HG03521 (cell line): ENCODE data around the gene ZFPL1.
A peak's percentile ranks its signal among the peaks of the same experiment; 100 is the strongest.
"Not testable (repeated sequence)": the region's sequence is repeated elsewhere in the genome, so short reads cannot be mapped to it uniquely, and the experiment has no call there.

Experiments used
- ATAC-seq: cut with Tn5 transposase; IDR thresholded peaks from one replicate; pipeline ENCODE4 v1.9.1; 2021; ENCODE audit warnings: mild to moderate bottlenecking, moderate library complexity; ENCODE audit not compliant: unreplicated experiment

The ZFPL1 gene

DNA sequence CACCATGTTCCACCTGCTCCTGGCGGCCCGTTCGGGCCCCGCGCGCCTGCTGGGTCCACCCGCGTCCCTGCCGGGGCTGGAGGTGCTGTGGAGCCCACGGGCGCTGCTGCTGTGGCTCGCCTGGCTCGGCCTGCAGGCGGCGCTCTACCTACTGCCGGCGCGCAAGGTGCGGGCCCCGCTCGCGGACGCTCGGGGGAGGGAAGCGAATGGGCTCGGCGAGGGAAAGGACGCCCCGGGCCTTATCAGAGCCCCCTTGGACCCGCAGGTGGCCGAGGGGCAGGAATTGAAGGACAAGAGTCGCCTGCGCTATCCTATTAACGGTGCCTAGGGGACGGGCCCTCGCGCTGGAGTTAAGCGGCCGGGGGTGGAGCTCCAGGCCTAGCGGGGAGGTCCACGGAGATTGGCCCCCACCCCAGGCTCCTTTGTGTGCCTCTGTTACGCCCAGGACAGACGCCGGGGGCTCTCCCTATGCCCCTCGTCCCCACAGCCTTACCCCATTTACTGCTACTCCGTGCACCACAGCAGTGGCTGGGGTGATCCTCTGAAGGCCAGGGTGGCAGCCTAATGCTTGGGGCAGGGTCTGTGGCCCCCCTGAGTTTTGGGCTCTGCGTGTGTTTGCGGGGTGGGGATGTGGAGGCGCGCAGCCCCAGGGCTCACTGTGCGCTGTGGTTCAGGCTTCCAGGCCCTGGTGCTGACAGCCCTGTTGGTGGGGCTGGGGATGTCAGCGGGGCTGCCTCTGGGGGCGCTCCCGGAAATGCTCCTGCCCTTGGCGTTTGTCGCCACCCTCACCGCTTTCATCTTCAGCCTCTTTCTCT lies 28.7 kb downstream of the ZFPL1 start:
- ATAC-seq: no peak

DNA sequence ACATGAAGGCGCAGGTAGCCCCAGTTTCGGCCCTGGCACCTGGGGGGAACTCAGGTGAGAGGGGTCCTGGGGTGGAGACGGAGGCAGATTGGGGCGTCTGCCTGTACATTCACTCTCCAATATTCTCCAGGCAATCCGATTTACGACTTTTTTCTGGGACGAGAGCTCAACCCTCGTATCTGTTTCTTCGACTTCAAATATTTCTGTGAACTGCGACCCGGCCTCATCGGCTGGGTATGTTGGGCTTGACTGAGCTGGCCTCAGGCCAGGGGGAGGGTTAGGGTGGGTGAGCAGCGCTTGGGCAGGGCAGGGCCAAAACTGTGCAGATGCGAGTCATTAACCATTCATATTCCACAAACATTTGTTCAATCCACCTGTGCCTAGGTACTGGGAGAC lies 29.3 kb downstream of the ZFPL1 start:
- ATAC-seq: no peak

DNA sequence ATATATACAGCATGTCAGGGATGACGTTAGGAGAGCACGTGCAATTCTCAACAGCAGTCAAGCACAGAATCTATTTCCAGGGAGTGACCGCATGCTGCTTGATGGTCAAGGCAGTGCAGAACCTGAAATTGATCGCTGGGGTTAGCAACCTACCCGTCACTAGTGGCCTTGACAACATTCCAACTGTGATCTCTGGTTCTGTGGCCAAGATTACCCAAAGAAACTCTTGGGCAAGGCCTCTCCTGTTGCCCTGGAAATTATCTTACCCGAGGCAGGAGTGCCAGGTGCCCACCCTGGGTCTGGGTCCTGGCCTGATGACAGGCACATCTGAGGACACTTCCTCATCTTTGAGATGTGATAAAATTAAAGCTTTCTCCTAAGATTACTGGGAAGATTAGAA lies 29.8 kb downstream of the ZFPL1 start:
- no peak for ATAC-seq

- no peak for ATAC-seq
Observed at GRCh38 chr11:65114538-65115171, 30.6 kb downstream of the ZFPL1 start.

GRCh38 chr11:65115361-65116082 lies 31.5 kb downstream of the ZFPL1 start:
- ATAC-seq: no peak

DNA sequence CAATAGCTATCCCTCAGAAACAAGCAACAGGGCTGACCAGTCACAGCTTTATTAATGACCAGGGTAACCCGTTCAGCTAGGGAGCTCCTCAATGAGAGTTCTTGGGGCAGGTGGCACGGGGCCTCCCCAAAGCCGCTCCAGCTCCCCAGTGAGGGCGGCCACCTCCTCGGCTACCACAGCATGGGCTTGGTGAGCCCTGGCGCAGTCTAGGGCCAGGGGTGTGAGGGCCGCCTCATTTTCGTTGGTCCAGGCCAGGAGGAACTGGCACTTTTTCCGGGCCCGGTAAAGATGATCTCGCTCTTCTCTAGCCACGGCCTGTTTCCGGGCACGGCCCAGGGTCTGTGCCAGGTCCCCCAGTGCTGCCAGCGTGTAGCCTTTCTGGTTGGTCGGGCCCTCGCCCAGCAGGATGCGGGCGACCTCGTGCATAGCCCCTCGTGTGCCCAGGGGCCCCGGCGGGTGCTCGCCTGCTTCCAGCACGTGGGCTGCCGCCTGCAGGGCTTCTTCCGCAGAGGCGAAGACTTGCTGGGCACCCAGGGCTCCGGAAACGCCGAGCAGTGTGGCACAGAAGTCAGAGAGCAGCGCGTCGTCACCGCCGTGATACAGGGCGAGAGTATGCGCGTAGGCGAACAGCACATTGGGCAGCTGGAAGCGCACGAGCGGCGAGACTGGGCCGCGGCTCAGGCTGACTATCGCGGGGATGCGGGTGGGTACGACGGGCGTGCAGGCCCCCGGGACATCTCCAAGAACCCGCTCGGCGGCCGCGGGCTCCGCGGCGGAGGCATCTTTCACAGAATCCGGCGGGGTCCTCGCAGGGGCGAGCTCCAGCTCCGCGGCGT lies 32.6 kb downstream of the ZFPL1 start:
- ATAC-seq: no peak

DNA sequence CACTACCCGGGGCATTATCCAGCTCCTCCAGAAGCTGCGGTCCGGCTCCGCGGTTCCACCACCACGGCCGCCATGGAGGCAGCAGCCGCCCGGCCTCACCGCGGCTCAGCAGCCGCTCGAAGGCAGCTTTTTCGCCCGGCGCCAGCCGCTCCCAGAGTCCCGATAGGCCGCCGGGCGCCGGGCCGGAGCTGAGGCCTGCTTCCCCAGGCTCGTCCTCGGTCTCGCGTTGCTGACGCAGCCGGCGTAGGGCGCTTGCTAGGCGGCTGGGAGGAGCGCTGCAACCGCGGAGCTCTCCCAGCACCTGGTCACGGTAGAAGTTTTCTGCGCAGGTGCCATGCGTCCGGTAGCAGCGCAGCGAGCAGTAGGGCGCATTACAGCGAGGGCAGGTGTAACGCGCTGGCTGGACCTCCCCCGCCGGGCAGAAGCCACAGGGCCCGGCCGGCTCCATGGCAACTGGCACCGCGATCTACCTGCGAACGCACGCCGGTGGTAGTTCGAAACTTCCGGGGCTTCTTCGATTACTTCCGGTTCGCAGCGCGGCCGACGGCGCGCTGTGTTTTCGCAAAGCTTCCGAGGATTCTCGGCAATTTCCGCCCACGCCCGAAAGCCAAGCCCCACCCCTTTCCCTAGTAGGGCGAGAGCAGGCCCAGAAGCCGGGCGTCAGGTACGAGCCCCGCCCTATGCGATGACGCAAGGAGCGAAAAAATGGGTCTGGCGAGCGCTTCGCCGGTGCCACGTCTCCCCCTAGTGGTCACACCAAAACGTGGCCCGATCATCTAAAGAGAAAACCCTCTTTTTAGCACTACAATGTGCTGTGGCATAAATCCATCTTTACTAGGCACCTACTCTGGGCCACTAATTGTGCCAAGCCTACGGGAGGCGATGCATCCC lies 33.4 kb downstream of the ZFPL1 start, which contains the start of gene ZNHIT2:
ZNHIT2 (minus strand) TSS at position 496 of the 891 bp plus-strand sequence; CDS start at position 448, 48 bp downstream.
- peak; percentile 57 for ATAC-seq

- no peak for ATAC-seq
Observed at GRCh38 chr11:65118097-65118837, 34.2 kb downstream of the ZFPL1 start.

- not testable (repeated sequence) for ATAC-seq
Observed at GRCh38 chr11:65118891-65119669, 35.1 kb downstream of the ZFPL1 start.

GRCh38 chr11:65119670-65119995 lies 35.6 kb downstream of the ZFPL1 start:
- no peak for ATAC-seq

DNA sequence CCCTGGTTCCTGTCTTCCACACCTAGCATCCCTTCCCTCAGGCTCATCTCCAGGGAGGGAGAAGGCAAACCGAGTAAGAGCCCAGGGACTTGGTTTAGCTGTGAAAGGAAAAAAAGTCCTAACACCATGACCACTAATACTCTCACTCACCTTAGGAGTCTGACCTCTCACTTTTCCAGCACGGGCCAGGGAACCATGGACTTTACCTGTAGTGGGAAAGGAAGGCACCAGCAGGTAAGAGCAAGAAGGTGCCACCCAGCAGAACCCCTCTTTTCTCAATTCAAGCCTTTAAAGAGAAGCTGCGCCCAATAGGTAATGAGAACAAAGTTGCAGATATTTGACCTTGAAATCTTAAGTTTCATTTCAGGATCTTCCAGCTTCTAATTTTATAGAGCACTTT lies 36.8 kb downstream of the ZFPL1 start:
- ATAC-seq: no peak

DNA sequence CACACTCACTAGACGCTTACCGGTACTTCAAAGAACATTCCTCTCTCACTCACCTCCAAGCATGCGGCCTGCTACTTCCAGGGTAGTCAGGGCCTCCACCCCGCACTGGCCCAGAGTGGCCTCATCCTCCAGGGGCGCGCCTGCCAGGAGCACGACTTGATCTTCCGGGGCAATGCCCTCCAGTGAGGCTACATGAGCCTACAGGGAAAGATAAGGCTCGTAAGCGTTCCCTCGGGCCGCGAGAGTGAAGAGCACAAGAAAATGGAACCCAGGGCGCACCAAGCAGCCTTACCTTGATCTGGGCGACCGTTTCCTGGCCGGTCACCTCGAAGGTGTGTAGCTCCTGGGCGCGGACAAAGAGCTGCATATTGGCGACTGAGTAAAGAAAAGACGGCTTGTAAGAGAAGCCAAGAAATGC lies 37.4 kb downstream of the ZFPL1 start:
- no peak for ATAC-seq

- ATAC-seq: peak; percentile 72
Observed at GRCh38 chr11:65121865-65122696, 38.1 kb downstream of the ZFPL1 start, which contains the start of the genes FAU and MRPL49. FAU (minus strand) TSS chr11:65122134; CDS start chr11:65121813, 321 bp downstream. MRPL49 (plus strand) TSS chr11:65122321; CDS start chr11:65122347, 26 bp downstream.

- ATAC-seq: no peak
Observed at GRCh38 chr11:65124480-65125196, 40.6 kb downstream of the ZFPL1 start.

GRCh38 chr11:65125197-65126056 lies 41.4 kb downstream of the ZFPL1 start:
- ATAC-seq: no peak
